HG03342 (cell line): ENCODE measurements around the gene HSPB7.
"Not testable (repeated sequence)": the region's sequence is repeated elsewhere in the genome, so short reads cannot be mapped to it uniquely, and the experiment has no call there.

Source experiments
- ATAC-seq: cut with Tn5 transposase; IDR thresholded peaks from one replicate; pipeline ENCODE4 v1.9.1; 2021; ENCODE audit warnings: mild to moderate bottlenecking, moderate library complexity; ENCODE audit not compliant: unreplicated experiment

HSPB7 gene

DNA sequence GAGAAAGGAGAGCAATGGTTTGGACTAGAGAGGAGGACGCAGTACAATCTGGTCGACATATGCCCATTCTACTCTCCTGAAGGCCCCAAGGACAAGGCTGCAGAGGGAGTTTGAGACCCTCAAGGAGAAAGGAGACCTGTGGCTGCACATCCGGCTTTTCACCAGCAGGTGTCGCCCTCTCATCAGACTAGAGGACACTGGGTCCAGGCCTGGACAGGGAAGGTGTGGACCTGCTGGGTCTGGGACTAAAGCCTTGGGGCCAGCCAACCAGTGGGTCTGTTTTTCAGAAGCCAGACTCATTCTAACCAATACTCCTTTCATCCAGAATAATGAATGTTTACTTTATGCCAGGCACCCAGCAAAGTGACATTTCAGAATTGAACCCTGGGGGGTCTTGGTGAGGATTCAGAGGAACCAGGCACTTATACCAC lies 8.8 kb downstream of the HSPB7 start:
- ATAC-seq = no peak

DNA sequence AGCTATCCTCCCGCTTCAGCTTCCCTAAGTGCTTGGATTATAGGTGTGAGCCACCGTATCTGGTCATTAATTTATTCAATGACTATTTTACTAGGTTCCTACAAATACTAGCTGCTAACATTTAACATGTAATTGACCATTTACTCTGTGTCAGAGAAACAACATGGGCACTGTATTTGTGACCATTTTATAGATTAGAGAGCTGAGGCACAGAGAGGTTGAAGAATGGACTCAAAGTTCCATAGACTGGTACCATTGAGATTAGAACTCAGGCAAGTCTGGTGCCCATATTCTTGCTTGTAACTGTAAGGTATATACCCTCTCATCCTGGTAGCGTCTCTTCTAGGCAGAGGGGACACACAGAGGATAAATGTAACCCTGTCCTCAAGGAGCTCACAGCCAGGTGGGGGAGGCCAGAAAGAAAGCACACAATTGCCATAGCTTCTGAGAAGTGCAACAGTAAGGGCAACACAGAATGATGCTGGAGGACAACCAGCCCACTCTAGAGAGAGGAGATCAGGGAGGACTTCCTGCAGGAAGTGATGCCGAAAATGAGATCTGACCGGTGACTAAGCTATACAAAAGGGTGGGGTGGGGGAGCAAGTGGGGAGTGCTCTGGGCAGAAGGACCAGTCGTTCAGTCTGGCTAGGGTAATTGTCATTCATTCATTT lies 10.0 kb downstream of the HSPB7 start:
- no peak for ATAC-seq

DNA sequence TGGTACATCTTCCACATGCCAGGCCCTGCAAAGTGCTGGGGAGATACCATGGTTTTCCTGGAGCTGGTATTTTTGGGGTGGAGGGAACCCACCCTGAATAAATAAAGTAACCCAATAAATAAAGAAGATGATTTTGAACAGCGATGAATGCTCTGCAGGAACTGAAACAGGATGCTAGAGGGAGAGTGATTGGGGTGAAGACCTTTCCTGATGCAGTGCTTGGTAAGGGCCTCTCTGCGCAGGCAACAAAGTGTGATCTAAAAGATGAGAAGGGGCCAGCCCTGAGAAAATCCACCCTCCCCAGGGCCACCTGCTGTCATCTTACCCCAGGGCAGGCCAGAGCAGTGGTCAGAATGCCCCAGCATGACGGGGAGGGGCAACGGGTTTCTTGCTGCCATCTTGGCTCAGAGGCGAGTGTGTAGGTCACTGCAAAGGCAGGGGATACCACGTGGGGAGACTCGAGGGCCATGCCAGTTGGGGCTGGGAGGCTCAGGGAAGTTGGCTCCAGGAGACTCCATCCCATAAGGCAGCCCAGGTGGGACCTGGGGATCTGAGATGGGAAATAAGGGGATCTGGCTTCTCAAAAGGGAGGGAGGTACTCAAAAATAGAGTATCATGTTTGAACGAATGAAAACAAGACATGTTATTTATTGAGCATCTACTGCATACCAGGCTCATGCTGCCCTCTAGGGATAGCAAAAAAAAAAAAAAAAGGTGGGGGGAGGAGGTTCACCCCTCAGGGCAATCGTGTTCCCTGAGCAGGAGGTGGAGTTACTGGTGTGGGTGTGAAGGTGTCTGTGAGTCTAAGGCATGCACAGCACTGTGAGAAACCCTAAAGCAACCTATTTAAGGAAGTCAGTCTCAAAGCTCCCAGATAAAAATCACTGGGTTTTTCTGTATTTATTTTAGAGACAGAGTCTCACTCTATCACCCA lies 11.0 kb downstream of the HSPB7 start:
- ATAC-seq = no peak

GRCh38 chr1:16006010-16006409 lies 11.8 kb downstream of the HSPB7 start:
- ATAC-seq = no peak

GRCh38 chr1:16005597-16005996 lies 12.2 kb downstream of the HSPB7 start:
- ATAC-seq = no peak

DNA sequence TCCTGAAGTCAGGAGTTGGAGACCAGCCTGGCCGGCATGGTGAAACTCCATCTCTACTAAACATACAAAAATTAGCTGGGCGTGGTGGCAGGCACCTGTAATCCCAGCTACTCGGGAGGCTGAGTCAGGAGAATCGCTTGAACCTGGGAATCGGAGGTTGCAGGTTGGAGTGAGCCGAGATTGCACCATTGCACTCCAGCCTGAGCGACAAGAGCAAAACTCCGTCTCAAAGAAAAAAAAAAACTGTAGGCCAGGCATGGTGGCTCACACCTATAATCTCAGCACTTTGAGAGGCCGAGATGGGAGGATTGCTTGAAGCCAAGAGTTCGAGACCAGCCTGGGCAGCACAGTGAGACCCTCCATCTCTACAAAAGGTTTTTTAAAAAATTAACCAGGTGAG lies 16.6 kb downstream of the HSPB7 start:
- not testable (repeated sequence) for ATAC-seq

- no peak for ATAC-seq
These were observed 18.9 kb downstream of the HSPB7 start for GRCh38 chr1:15998929-15999328.

DNA sequence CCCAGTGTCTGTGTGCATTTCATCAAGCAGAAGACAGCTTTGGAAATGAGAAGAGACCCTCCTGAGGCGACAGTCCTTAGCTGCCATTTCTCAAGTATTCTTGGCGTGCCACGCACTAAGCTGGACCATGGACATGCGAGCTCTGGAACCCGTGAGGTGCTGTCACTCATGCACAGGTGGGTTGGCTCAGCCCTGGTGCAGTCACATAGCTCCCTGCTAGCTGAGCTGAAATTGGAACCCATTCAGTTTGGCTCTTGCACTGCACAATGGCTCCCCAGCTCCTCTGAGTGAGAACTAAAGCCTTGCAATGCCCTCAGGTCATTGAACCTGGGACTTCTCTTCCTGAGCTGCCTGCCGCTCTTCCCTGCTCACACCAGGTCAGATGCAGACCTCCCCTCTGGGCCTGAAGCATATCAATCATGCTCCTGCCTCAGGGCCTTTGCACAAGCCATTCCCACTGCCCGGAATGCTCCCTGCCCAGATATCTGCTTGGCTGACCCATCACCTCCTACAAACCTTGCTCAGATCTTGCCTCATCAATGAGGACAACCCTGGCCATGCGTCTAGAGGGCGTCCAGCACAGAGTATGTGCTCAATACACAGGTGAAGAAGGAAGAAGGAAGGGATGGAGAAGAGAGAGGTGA lies 20.1 kb downstream of the HSPB7 start:
- ATAC-seq = no peak

DNA sequence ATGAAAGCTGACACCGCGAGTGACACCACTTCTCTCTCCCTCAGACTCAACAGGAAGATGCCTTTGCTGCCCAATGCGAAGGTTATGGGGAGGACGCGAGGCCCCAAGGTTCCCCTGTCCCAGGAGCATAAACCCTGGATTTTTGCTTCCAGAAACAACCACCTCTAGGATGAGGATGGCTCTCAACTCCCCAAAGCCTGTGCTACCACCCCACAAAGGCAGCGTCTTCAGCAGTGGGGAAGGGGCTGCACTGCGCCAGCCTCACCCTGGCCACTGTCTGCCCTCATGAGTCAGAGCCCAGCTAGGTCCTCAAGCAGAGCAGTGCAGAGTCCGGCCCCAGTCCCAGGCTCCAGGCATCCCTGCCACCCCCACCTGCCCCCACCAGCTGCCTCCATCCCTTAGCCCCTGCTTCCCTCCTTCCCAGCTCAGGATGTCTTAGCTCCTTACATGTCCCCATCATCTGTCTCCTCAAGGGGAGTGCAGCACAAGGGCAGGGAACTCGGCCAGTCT lies 20.7 kb downstream of the HSPB7 start:
- ATAC-seq = no peak

- no peak for ATAC-seq
These were observed 23.1 kb downstream of the HSPB7 start for GRCh38 chr1:15994590-15995351.

GRCh38 chr1:15994081-15994480 lies 23.8 kb downstream of the HSPB7 start:
- no peak for ATAC-seq

GRCh38 chr1:15993666-15994065 lies 24.2 kb downstream of the HSPB7 start:
- ATAC-seq = no peak

DNA sequence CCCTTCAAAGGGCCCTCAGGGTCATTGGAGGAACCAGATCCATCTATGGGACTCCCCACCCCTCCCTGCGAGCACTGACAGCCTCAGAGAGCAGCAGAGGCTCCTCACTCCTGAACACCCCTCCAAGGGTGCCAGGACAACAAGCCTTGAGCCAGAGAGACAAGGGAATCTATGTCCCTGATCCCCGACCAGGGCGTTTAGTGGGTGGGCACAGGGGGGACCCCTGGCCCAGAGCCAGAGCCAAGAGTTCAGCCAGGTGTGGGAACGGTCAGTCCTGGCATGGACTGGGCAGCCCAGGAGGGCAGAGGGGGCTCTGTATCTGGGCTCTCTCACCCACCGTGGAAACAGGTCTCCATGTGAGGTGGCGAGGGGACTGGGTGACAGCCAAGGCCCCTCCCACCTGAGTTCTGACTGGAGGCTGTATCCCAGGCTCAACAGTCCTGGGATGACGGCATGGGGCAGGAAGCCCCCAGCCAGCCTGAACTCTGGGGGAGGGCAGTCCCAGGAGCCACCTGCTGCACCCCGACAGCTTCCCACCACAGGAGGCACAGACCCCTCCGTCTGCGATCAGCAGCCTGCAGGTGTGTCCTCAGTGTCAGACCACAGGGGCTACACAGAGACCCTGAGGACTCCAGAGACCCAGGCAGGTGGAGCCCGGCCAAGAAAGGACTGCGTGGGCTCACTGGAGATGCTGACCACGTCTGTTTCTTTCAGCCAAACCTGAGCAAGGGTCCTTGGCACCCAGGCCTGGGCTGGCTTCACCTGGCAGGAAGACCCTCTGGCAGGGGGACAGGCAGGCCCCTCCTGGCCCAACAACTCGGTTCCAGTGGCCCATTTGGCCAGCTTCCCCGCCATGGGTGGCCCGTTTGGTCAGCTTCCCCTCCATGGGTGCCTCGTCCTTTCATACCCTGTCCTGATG lies 25.0 kb downstream of the HSPB7 start:
- no peak for ATAC-seq

GRCh38 chr1:15992187-15992553 lies 25.7 kb downstream of the HSPB7 start:
- ATAC-seq = no peak

- no peak for ATAC-seq
These were observed 26.2 kb downstream of the HSPB7 start for GRCh38 chr1:15991427-15992186.

- no peak for ATAC-seq
These were observed 28.1 kb downstream of the HSPB7 start for GRCh38 chr1:15989776-15990175.

- no peak for ATAC-seq
These were observed 28.7 kb downstream of the HSPB7 start for GRCh38 chr1:15988856-15989736.
